Adrenal gland (tissue), 5 donors: ENCODE data around the gene IGFBP4.

Source experiments
- CTCF ChIP-seq, 6 experiments: fragments of 450-650 bp in 4 of 6; fragments of 200-600 bp in 2 of 6; sonication (generic) in 1 of 6; IDR thresholded peaks; 1 replicate in 5 of 6; 2 replicates in 1 of 6; pipeline versions ENCODE4 v1.5.1 to v1.8.0; 2016 to 2021; ENCODE audit warnings: antibody characterized with exemption in 6 of 6, mild to moderate bottlenecking in 2 of 6, moderate library complexity in 1 of 6
- POLR2A ChIP-seq, 2 donors: fragments of 450-650 bp; IDR thresholded peaks; one replicate each; pipeline ENCODE4 v1.6.1; 2017; ENCODE audit warnings: antibody characterized with exemption in 2 of 2, mild to moderate bottlenecking in 2 of 2, moderate library complexity in 1 of 2
- donor health status: DM: no; HTN: no; CAD: no.

GRCh38 chr17:40404003-40404402 is 39.2 kb upstream of the IGFBP4 start:
- TF ChIP-seq CTCF (IDR thresholded peaks at IDR 0.05) (no peak), POLR2A (IDR thresholded peaks at IDR 0.05) (no peak)
